Activated naive CD4-positive, alpha-beta T cell treated with Interleukin-2 at 50 U/mL for 16 hours (primary cell): ENCODE data around the gene SEMA7A.
"Not testable (repeated sequence)": the region's sequence is repeated elsewhere in the genome, so short reads cannot be mapped to it uniquely, and the experiment has no call there.

Experiments used
- DNase-seq: peaks from one replicate; pipeline ENCODE4 v3.0.0-alpha.2; 2020

The SEMA7A gene

GRCh38 chr15:74398183-74398582 lies 35.6 kb downstream of the SEMA7A start:
- no peak for DNase-seq

GRCh38 chr15:74397239-74398068 lies 36.3 kb downstream of the SEMA7A start:
- DNase-seq, result no peak

- peak; percentile 59 for DNase-seq
Measured at GRCh38 chr15:74396445-74397238, 37.1 kb downstream of the SEMA7A start.

DNA sequence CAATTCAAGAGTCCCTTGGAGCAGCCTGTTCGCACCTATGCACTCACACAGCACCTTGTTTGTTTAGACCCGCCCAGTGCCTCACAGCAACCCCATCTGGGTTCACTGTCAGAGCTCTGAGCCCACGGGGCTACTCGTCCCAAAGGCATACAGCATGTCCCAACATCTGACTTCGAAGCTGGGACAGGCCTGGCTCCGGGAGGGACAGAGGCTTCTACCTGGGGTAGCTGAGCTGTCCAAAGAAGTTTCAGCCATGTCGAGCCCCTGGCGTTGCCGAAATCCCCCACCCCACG lies 37.7 kb downstream of the SEMA7A start:
- no peak for DNase-seq

DNA sequence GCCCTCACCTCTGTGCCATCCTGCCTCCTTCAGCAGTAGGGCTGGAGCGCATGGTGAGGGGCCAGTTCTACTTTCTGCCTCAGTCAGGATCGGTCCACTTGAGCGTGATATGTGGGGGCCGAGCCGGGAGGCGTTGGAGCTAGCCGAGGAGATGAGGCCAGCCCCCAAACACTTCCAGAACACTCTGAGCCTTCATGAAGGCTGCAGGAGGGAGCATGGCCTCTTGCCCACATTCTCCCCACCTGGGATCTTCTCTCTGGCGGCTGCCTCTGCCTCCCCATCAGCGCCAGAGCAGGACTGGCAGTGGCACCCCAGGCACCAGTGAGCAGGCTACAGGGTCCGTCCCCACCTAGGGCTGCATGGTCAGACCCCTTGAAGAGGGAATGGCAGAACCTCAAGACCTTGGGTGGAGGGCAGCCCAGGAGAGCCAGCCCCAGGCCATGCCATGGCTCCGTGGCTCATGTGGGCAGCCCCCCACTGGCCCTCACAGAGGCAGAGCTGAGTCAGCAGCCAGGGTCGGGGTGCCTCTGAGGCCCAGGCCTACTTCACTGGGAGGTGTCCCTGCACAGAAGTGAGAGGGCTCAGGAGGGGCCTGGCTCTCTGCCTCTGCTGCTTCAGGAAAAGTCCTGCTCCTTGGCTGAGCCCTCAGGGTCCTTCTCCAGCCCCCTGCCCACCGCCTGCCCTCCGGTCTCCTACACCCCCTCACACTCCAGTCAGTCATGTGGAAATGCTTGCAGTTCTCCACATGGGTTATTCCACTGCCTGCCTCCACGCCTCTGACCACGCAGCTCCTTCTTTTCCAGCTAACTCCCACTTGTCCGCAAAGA lies 38.2 kb downstream of the SEMA7A start:
- no peak for DNase-seq

- no peak for DNase-seq
Measured at GRCh38 chr15:74394090-74394846, 39.5 kb downstream of the SEMA7A start.

- DNase-seq, result no peak
Measured at GRCh38 chr15:74393423-74393822, 40.3 kb downstream of the SEMA7A start.

GRCh38 chr15:74392902-74393301 lies 40.9 kb downstream of the SEMA7A start:
- DNase-seq, result no peak

DNA sequence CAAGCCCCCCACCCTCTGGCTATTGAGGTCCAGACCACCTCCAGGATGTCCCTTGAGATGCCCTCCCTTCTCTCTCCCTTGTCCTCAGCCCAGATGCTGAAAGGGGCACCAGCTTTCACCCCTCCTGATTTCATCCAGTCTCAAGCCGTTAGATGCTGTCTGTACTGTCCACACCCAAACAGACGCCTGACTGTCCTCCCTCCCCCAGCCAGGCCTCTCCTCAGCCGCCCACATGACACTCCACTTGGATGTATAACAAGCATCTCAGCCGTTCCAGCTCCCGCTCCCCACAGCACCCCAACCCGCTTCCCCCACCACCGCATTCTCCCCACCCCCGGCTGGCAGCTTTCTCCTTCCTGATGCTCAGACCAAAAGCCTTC lies 41.3 kb downstream of the SEMA7A start:
- no peak for DNase-seq

DNA sequence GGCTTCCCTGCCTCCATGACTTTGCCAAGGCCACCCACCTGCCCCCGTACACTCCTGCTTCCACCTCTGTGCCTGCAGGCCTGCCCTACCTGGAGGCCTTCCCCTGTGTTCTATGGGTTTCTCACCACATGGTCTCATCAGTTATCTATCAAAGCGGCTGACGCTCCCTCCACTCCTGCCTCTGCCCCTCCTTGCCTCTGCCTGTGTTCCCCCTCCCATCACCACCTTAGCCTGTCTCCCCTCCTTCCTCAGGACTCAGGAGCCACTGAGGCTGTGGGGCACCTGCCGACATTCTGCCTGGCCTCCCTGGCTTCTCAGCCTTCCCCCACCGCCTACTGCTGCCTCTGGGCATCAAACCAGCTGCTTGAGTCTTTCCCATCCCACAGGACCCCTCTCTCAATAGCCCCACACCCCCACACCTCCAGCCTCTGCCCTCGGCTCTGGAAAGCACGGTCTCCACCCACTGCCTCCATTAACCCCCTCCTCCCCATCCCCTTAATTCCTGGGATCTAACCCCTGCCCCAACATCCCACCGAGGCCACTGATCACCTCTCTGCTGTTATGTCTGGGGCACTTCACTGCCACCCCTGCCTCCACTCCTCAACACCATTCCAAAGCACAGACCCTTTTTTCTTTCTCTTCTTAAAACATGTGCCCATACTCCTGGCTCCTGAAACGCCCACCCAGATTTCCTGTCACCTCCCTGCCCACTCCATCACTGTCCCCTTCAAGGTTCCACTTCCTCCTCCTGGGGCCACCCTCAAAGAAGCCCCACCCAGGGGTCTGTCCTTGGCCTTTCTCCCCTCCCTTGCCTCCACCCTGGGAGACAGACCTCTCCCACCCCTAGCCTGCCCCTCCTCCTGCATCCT lies 41.9 kb downstream of the SEMA7A start:
- DNase-seq, result no peak

DNA sequence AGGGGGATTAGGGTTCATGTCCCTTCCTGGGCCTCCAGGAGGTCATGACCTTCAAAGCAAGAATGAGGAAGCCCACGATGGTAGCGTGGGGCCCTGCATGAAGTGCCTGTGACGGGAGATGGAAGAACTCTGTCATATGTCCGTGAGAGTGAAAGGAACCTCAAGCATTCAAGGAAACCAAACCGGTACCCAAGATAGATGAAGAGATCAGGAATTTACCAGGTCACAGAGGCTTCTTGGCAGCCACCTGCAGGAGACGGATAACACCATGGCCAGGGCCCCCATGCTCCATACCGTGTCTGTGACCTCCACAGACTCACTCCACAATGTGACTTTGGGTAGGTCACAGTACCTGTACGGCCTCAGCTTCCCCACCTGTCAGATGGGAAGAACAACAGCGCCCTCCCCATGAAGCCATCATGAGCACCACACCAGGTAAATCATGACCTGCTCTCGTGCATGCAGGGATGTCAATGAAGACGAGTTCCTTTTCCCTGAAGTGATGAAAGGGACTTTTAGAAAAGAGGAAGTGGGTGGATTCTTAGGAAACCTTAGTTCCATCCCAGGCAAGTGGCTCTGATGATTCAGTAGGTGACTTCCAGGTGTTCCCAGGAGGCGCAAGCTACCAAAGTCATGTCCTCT lies 43.0 kb downstream of the SEMA7A start:
- no peak for DNase-seq

DNA sequence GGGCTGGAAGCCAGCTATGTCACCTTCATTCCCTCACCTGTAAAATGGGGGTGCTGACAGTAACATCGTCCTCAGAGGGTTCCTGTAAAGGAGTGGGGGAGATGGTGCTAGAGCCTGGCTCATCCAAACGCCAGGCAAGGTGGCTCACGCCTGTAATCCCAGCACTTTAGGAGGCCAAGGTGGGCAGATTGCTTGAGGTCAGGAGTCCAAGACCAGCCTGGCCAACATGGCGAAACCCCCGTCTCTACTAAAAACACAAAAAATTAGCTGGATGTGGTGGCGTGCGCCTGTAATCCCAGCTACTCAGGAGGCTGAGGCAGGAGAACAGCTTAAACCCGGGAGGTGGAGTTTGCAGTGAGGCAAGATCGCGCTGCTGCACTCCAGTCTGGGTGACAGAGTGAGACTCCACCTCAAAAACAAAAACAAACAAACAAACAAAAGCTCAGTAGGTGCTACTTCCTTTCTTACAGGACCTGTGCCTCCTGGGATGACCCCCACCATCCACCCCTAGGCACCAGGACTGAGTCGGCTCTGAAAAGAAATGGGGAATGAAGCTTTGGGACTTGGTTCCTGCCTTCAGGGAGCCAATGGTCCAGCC lies 43.6 kb downstream of the SEMA7A start:
- not testable (repeated sequence) for DNase-seq

DNA sequence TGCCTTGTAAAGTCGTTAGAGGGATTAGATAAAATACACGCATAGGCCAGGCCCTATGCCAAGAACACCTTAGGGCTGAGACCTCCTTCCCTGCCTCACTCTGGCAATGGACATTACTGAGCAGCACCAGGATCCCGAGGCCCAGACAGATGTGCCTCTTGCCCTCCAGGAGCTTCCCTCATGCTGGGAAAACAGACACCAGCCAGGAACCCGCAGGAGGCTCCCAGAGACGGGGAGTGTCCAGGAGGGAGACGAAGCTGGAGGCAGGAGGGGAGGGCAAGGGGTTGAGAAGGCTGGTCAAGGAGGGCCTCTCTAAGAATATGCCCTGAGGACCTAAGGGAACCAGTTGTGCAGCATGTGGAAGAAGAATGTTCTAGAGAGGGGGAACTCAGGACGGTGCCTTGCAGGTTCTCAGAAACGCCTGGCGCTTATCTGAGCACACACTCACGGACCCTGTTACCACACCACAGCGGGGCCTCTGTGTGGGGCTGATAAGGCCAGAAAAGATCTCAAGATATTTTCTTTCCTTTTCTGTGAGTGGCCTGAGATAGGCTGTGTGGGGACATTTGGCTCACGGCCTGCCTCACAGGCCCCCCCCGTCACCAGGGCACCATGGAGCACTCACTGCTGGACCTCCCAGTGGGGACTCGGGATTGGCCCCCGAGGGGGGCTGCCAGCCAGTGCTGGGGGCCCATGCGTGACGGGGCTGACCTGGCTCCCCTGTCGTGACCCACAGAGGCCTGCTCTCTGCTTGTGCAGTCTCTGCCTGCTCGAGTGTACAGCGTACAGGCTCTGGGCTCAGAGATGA lies 44.3 kb downstream of the SEMA7A start:
- DNase-seq, result no peak

GRCh38 chr15:74388363-74388951 lies 45.3 kb downstream of the SEMA7A start:
- no peak for DNase-seq

DNA sequence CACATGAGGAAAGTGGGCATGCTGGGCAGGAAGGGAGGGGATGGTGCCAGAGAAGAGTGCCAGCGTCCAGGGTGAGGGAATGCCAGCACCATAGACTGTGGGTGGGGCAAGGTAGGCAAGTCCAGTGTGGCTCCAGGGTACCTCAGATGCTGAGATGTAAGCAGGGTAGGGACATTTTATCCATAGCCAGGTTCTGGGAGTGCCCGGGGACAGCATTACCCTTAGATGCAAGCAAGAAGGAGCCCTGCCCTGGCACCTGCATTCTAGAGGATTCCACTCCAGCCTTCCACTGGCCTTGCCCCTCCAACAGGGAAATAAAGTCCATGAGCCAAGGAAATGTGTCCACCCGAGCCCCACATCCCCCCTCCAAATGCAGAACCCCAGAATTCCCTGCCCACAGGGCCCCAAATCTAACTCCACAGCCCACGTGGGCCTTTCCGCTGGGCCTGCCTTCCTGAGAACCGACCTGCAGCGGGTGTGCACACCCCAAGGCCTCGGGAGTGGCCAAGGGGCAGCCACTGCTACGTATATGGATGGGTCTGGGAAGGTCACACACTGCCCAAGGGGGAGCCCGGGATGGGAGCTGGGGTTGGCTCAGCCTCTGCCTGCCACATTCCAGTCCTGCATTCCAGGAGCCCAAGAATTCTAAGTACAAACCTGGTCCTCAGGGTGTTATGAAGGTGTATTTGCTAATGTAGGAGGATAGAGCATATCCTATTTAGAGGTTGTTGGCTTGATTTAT lies 46.0 kb downstream of the SEMA7A start:
- DNase-seq, result no peak

GRCh38 chr15:74387141-74387541 lies 46.6 kb downstream of the SEMA7A start:
- DNase-seq, result no peak

DNA sequence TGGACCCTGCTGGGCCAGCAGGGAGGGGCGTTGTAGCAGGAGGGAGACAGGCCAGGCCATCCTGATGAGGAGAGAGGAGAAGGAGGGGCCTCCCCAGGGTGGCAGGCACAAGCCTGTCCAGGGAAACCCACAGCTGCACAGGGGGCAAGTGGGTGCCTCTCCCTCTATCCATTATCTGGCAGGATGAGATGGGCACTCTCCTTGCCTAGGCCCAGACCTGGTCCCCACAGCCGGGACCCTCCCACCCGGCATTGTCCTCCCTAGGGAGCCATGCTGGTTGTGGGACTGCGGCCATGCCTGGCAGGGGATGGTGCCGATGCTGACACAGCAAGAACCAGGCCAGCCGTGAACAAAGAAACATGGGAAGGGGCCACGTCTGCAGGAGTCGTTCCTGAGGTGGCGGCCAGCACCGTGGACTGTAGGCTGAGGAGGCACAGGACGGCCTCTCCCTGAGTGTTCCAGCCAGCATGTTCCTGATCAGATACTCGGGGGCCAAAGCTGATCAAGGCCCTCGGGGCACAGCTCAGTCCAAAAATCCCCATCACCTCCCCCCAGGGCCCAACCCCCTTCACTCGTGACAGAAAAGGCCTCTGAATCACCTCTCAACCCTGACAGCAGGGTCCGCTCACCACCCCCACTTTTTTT lies 47.1 kb downstream of the SEMA7A start:
- DNase-seq, result no peak

DNA sequence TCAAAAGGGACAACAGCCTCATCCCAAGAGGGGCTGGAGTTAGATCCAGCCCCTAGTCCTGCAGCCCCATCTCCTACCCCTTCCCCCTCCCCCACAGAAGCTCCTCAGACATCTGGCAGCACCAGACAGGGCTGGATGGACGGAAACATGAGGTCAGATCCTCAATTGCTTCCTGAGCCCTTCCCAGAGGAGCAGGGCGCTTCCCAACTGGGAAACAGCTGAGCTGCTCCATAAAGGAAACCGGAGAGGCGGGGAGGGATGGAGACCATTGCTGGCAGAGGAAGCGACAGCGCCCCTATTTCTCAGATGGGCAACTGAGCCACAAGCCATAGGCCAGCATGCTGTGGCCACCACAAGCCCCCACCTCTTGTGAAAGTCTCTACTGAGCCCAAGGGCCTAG lies 48.0 kb downstream of the SEMA7A start:
- DNase-seq, result no peak
